Embryonic facial prominence (tissue), 1 donor: ENCODE results near the gene TGDS.

Source experiments
- DNase-seq: peaks from one replicate; pipeline ENCODE4 v3.0.0-alpha.2; 2016; ENCODE audit errors: extremely low spot score

The TGDS gene

GRCh38 chr13:94601446-94602431, 5.8 kb upstream of the TGDS start, which contains the start of gene GPR180:
Gene GPR180 (plus strand): TSS chr13:94601857. CDS start chr13:94601928, 71 bp downstream.
- DNase-seq: peak; percentile 99

- DNase-seq: no peak
Observed at GRCh38 chr13:94599877-94600276, 3.9 kb upstream of the TGDS start.

GRCh38 chr13:94598281-94598680, 2.3 kb upstream of the TGDS start:
- no peak for DNase-seq

GRCh38 chr13:94596575-94596971, 621 bp upstream of the TGDS start:
- DNase-seq: no peak

GRCh38 chr13:94595001-94595949, 677 bp downstream of the TGDS start:
- no peak for DNase-seq

GRCh38 chr13:94590744-94591143, 5.2 kb downstream of the TGDS start:
- DNase-seq: no peak

- no peak for DNase-seq
Observed at GRCh38 chr13:94588541-94588940, 7.4 kb downstream of the TGDS start.

GRCh38 chr13:94586371-94586770, 9.6 kb downstream of the TGDS start:
- no peak for DNase-seq

GRCh38 chr13:94585543-94586101, 10.3 kb downstream of the TGDS start:
- no peak for DNase-seq

- no peak for DNase-seq
Observed at GRCh38 chr13:94583926-94584325, 12.0 kb downstream of the TGDS start.

- DNase-seq: no peak
Observed at GRCh38 chr13:94579063-94579462, 16.9 kb downstream of the TGDS start.

GRCh38 chr13:94569615-94570014, 26.3 kb downstream of the TGDS start:
- DNase-seq: no peak

GRCh38 chr13:94568443-94568842, 27.5 kb downstream of the TGDS start:
- no peak for DNase-seq

GRCh38 chr13:94567581-94567980, 28.4 kb downstream of the TGDS start:
- no peak for DNase-seq

- no peak for DNase-seq
Observed at GRCh38 chr13:94561126-94561525, 34.8 kb downstream of the TGDS start.

- DNase-seq: no peak
Observed at GRCh38 chr13:94560116-94560515, 35.8 kb downstream of the TGDS start.

- no peak for DNase-seq
Observed at GRCh38 chr13:94559222-94559795, 36.6 kb downstream of the TGDS start.

GRCh38 chr13:94558716-94559115, 37.2 kb downstream of the TGDS start:
- DNase-seq: no peak

GRCh38 chr13:94557684-94558235, 38.2 kb downstream of the TGDS start:
- peak; percentile 11 for DNase-seq

- DNase-seq: no peak
Observed at GRCh38 chr13:94556621-94557020, 39.3 kb downstream of the TGDS start.

- no peak for DNase-seq
Observed at GRCh38 chr13:94556041-94556440, 39.9 kb downstream of the TGDS start.
